GM21825 (cell line): Measurements from ENCODE around the gene NIPAL1.

Experiments
- ATAC-seq: cut with Tn5 transposase; IDR thresholded peaks from one replicate; pipeline ENCODE4 v1.9.1; 2021; ENCODE audit warnings: mild to moderate bottlenecking, moderate library complexity; ENCODE audit not compliant: unreplicated experiment

The NIPAL1 gene

DNA sequence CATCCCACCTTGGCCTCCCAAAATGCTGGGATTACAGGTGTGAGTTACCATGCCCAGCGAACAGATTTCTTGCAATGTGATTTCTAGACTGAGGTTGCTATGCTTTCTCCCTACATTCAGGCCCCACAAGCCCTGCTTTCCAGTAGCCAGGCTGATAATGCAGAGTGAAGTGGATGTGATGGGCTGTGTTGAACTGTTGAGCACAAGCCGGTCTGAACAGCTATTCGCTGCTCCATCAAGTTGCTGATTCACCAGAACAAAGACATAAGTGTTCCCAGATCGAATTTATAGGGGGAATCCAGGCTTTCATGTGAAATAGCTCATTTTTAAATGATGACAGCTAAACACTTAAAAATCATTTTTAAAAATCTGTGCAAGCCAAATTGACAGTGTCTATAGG lies 8.0 kb downstream of the NIPAL1 start:
- no peak for ATAC-seq

DNA sequence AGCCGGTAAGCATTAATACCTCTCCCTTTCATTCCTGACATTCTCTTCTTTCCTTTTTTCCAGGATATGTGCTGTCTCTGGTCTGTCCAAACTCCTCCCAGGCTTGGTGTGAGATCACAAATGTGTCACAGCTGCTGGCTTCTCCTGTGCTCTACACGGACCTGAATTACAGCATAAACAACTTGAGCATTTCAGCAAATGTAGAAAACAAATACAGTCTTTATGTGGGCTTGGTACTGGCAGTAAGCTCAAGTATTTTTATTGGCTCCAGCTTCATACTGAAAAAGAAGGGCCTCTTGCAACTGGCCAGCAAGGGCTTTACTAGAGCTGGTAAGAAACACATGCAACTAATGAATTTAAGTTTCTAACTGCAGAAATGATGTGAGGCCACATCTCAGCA lies 8.4 kb downstream of the NIPAL1 start:
- no peak for ATAC-seq

DNA sequence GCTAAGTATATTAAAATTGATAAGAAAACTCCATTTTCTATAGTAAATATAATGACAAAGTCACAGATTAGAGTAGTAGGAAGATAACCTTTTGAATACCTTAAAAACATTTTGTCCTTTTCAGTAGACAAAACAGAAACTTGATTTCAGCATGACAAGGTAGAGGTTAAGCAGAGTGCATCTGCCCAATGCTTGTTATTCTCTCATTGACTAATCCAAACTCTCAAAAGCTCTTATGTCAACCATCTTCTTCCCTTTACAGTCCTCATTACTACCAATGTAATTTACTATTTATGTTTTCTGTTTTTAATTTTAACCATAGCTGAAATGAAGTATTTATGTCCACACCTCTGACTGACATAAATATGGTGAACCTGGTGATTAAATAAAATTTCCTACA lies 11.1 kb downstream of the NIPAL1 start:
- peak; percentile 67 for ATAC-seq

DNA sequence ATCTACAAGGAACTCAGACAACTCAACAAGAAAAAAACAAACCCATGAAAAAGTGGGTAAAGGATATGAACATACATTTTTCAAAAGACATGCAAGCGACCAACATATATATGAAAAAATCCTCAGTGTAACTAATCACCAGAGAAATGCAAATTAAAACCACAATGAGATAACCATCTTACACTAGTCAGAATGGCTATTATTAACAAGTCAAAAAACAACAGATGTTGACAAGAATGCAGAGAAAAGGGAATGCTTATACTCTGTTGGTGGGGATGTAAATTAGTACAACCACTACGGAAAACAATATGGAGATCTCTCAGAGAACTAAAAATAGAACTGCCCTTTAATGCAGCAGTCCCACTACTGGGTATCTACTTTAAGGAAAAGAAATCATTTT lies 12.1 kb downstream of the NIPAL1 start:
- peak; percentile 61 for ATAC-seq

DNA sequence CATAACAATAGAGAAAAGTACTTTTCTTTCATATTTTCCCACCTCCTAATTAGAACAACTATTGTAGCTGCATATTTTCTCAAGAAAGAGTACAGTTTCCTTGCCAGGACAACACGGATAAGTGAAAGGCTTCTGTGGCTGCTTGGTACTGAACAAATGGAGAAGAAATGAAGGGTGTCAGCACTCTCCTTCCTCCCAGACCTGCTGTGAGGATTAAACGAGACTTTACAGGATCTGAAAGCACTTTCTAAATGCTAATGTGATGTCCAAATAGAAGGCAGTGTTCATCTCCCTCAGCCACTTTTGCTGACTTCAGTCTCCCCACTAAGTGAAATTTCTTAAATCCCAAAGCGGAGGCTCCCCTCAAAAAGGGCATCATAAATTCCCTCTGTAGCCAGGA lies 13.9 kb downstream of the NIPAL1 start:
- ATAC-seq, result no peak

DNA sequence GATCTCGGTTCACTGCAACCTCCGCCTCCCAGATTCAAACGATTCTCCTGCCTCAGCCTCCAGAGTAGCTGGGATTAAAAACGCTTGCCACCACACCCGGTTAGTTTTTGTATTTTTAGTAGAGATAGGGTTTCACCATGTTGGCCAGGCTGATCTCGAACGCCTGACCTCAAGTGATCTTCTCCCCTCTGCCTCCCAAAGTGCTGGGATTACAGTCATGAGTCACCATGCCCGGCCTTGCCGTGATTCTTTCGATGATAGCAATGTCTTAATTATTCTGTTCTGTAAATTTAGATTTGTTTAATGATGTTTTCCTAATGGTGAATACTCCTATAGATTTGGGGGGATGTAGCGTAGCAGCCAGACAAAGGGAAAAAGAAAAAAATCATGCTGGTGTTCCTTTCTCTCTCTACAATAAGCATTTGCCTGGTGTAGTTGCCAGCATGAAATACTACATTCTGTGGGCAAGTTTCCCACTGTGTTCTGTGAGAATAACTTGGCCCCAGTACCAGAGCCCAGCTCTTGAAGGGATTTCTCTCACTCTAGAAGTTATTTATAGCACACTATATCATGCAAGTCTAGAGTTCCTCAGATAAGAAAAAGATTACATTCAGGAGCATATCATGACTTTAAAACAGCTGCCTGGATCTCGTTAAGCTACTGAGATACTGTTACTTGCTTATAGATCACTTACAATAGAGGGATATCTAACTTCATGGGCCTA lies 15.4 kb downstream of the NIPAL1 start:
- ATAC-seq, result no peak

DNA sequence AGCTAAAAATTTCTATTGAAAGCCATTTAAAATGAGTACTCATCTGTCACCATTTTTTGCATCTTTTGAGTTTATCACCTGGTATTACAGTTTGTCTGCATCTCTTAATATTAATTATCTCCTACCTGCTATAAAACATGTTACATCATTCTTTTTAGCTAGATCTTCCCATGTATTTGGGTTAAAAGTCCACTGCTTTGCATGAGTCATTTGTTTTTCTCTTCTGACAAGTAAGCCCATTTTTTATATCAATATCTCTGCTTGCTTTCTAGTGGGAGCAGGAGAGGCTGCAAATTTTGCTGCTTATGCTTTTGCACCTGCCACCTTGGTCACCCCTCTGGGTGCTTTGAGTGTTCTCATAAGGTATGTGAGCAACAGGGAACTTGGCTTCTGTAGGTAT lies 16.1 kb downstream of the NIPAL1 start:
- ATAC-seq, result no peak

DNA sequence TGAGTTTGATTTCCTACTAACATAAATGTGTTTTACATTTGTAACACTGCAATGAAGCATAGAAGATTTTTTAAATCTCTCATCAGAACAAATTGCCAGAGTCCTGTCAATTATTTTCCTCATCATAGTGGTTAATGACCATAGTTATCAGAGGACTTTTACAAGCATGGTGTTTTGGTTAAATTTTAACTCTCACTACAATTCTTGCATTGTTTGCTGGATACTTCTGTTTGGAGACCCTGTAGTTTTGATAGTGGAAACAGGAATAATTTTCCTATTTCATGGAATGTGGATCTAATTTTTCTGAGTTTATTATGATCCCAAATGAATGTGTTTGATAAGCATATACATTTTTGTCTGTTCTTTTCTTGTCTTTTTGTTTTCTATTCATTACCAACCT lies 16.8 kb downstream of the NIPAL1 start:
- ATAC-seq, result no peak

DNA sequence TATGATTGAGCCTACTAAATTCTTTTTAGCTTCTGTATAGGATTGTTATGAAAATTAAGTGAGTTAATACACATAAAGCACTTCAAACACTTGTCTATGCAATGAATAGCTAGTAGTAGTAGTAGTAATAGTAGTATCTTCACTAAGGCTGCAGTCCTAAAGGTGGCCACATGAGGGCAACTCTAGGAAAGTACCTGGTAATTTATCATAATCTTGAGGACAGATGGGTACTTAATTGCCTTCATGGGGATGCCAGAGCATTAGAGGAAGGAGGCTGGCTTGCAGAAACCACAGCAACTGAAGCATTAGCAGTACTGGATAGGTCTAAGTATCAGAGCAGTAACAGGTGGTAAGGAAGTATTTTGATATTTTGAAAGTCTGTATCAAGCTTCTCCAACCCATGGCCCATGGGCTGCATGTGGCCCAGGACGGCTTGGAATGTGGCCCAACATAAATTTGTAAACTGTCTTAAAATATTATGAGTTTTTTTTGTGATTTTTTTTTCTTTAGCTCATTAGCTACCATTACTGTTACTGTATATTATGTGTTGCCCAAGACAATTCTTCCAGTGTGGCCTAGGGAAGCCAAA lies 17.3 kb downstream of the NIPAL1 start:
- no peak for ATAC-seq

DNA sequence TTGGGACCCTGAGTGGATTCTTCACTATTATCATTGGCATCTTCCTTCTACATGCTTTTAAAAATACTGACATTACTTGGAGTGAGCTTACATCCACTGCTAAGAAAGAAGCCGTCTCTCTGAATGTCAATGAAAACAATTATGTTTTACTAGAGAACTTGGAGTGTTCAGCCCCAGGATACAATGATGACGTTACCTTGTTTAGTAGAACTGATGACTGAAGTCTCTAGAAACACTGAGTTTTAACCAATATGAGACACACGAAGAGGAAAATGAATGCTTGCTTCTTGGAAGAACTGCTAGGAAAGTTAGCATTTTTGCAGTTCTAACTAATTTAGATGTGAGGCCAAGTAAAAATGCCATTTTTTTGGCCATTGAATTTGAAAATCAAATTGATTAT lies 19.4 kb downstream of the NIPAL1 start:
- no peak for ATAC-seq

DNA sequence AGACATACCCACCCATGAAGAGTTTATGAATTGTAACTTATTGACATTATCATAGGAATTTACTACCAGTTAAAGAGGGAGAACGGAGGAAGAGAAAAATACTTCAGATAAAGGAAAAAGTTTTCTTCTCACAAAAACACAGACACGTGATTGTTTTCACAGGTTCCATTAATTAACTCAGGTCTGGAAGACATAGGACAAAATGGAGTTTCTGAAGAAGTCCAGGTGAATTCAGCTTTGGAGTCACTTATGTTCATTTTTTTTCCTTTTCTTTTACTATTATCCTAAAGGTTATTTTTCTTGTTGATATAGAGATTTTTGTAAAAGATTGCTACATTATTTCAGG lies 20.5 kb downstream of the NIPAL1 start:
- no peak for ATAC-seq

DNA sequence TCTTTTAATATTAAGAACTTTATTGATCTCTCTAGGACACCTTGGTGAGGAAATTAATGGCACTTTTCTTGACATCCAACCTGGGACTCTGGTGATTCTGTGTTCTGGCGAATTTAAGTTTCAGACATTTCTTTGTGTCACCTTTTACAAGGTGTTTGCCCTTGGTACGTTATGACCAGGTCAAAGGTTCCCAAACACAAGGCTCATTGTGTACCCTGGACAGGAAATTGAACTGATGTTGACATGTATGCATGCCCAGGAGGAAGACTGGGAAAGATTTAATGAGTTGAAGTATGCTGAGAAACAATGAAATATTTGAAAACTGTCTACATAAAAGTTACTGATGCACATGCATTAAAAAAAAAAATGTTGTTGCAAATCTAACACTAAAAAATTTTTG lies 22.1 kb downstream of the NIPAL1 start:
- no peak for ATAC-seq

DNA sequence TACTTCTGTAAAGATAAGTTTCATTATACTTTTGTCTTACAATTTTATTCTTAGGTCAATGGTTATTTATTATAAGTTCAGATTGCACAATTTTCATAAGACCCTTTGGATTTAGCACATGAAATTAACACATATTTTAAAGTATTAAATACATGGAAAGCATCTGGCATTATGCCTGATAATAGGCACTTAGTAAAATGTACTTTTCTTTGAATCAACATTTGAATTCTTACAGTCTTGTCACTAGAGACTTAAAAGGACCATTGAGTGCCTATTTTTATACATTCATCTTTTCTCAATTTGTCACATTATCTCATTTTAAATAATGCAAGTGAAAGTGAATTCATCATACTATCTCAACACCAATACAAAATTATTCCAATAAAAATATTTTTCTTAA lies 23.0 kb downstream of the NIPAL1 start:
- no peak for ATAC-seq

DNA sequence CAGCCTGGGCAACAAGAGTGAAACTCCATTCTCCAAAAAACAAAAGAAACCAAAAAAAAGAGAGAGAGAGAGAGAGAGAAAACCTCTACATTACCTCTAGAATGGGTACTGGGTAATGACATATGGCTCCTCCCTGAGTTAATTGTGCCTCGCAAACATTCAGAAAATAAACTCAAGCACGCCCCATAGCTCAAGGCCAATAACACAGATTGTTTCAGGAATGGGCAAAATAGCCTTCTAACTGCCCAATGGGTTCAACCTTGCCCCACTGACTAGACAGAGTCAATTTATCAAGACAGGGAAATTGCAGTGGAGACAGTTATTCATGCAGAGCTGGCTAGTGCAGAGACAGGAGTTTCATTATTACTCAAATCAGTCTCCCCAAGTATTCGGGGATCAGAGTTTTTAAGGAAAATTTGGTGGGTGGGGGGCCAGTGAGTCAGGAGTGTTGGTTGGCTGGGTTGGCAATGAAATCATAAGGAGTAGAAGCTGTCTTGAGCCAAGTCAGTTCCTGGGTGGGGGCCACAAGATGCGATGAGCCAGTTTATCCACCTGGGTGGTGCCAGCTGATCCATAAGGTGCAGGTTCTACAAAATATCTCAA lies 25.1 kb downstream of the NIPAL1 start:
- no peak for ATAC-seq

DNA sequence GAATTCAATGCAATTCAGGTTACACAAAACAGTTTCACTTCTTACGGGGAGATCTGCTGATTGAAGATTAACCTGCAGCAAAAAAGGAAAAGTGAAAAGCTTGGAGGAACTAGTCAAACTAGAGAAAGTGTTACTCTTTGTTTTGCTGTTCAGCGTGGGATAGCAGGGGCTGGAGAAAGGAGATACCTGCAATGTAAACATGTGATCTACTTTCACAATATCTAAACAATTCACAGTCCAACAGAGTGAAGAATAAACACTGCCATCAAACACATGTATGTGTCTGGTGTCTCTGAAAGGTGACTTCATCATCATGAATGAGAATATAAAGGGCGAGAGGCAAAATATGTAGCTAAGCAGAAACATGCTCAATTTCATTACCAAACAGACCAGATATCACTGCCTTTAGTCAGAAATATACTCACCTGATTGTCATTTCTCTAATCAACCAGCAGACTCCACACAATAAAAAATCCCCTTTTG lies 26.4 kb downstream of the NIPAL1 start:
- no peak for ATAC-seq

DNA sequence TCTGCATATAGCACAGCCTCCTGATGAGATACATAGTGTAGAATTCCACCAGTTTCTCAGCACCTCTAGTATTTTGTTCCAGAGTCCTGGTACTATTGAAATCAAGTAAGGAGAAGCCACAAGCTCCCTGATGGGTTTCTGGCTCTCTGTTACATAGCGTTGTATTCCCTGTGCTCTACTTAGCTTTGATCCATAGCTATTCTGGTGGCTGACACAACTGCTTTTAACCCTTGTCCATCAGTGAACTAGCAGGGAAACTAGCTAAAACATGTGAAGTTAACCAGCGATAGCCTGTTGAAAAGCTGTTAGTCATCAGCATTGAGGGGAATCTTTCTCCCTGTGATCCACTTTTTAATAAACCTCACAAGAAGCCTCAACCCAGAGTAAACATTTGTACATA lies 26.9 kb downstream of the NIPAL1 start:
- ATAC-seq, result no peak

DNA sequence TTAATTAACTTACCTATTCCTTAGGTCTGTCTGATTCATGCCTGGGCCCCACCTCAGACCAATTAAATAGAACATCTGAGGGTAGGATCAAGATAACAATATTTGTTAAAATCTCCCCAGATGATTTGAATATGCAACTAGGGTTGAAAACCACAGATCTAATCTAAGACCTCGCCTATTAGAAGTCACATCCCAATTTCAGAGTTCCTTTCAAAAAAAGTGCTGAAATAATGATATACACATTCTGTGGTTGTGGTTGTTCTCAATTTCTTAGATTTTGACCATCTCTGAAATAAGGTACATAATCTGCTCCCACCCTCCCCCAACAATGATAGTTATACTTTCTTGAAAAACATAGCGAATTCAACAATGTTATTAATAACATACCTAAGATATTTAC lies 27.7 kb downstream of the NIPAL1 start:
- no peak for ATAC-seq

DNA sequence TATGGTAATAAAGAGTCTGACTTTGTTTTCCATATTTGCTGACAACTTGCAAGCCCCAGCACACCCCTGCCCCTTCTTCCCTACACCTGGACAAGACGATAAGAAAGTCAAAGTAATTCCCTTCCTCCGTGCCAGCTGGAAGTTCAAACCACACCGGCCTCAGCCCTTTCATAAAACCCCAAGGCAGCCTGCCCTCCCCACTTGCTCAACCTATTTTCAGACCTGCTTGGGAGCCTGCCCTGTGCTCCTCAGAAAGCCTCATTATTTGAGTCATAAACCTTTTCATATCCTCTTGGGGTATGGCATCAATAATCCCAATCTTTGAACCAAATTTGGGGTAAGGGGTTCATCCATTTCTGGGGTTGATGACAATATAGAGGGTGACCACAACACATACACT lies 29.5 kb downstream of the NIPAL1 start:
- no peak for ATAC-seq

DNA sequence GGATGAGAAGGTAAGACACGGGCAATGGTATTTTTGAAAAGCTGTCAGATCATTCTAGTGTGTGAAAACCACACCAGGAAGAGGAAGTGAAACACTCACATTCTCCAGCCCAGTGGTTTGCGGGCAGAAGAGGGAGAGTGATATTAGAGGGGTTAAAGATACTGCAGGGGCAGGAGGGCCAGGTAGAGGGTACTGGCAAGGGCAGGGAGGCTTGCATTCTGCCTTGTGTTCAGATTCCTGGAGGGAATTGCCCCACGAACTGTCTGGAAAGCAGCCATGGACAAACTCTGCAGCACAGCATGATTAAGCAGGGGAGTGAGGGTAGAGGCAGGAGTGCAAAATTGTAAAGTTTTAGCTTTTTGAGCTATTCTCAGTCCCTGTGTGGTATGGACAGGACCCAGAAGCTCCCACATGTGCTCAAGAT lies 30.9 kb downstream of the NIPAL1 start:
- ATAC-seq, result peak; percentile 93

DNA sequence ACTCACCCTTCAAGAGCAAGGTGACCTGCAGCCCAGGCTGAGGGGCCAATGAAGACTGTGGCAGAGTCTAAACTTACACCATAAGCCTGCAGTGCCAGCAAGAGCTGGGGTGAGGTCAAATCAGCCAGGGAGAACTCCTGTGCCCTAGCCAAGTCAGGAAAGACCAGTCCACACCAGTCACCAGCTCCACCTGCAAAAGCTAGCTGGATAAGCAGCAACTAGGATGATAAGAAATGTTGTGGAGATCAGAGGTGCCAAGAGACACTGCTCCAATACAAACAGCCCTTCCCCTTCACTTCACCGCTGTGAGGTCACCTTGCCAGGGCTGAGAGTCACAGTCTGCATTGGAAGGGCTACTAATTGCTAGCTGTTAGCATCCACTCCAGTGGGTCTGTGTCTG lies 31.3 kb downstream of the NIPAL1 start:
- ATAC-seq, result peak; percentile 15

DNA sequence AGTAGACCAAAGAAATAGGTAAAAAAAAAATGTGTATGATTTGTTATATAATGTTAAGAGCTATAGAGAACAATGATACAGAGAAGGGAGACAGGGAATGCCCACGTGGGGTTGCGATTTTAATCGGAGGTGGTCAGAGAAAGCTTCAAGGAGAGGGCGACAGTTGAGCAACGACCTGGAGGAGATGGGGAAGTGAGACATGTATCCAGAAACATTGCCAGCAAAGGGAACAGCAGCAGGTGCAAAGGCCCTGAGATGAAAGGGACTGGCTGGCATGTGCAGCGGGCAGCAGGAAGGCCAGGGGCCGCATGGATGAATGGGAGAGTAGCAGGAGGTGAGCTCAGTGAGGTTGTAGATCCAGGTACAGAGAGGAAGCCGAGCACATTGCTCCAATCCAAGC lies 32.9 kb downstream of the NIPAL1 start:
- no peak for ATAC-seq

DNA sequence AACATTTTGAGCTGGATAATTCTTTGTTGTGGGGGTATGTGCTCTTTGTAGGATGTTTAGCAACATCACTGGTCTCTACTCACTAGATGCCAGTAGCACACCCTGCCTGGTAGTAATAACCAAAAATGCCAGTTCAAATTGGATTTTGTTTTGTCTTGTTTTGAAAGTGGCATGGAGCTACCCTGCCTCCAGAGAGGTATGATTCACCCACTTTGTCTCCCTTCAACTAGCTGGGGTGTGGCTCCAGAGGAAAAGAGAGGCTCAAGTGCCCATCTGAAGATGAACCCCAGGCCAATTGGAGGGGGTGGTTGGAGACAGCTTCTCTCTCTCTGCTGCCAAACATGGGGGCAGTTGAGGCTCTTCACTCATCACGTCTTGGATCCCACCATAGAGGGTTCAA lies 34.5 kb downstream of the NIPAL1 start:
- no peak for ATAC-seq
